ENCODE data around the gene REELD1. TPM values are rescaled to one million over a fixed set of nuclear protein-coding genes. Genes with fewer than 3 reads are reported as not detected.

Gene REELD1
- total RNA-seq, 1 donor from 2014 or later, result not detected

- intact Hi-C loops (cut with micrococcal nuclease), result no loop called here
- DNase-seq, result no peak
- Mint-ChIP-seq H3K27me3 (no peaks in the 10 kb centered on the region), H3K27ac (no peak overlapping the region), H3K9me3 (no peaks in the 10 kb centered on the region), H3K4me1 (no peaks in the 10 kb centered on the region), H3K36me3 (ENCODE audit: low read depth) (peaks cover 7% of the 10 kb centered on the region), H3K4me3 (no peak overlapping the region)
These were observed 46.2 kb downstream of the REELD1 start for GRCh38 chr4:146260521-146260920.

- Mint-ChIP-seq H3K27me3 (no peaks in the 10 kb centered on the region), H3K27ac (no peak overlapping the region), H3K36me3 (ENCODE audit: low read depth) (peaks cover 7% of the 10 kb centered on the region), H3K9me3 (no peaks in the 10 kb centered on the region), H3K4me3 (no peak overlapping the region), H3K4me1 (no peaks in the 10 kb centered on the region)
- intact Hi-C loops (cut with micrococcal nuclease), result no loop called here
- no peak for DNase-seq
These were observed 46.7 kb downstream of the REELD1 start for GRCh38 chr4:146261041-146261440.

- intact Hi-C loops (cut with micrococcal nuclease), result no loop called here
- no peak overlapping the region for H3K4me3 Mint-ChIP-seq
- H3K9me3 Mint-ChIP-seq, result no peaks in the 10 kb centered on the region
- peaks cover 4% of the 10 kb centered on the region for H3K36me3 Mint-ChIP-seq (ENCODE audit: low read depth)
- H3K27ac Mint-ChIP-seq, result no peak overlapping the region
- DNase-seq, result no peak
- H3K4me1 Mint-ChIP-seq, result no peaks in the 10 kb centered on the region
- H3K27me3 Mint-ChIP-seq, result no peaks in the 10 kb centered on the region
These were observed 49.5 kb downstream of the REELD1 start for GRCh38 chr4:146263793-146264192.

GRCh38 chr4:146265950-146266490, 51.7 kb downstream of the REELD1 start:
- no peak for DNase-seq
- Mint-ChIP-seq H3K36me3 (ENCODE audit: low read depth) (no peaks in the 10 kb centered on the region), H3K27ac (no peak overlapping the region), H3K27me3 (no peaks in the 10 kb centered on the region), H3K4me1 (no peaks in the 10 kb centered on the region), H3K4me3 (no peak overlapping the region), H3K9me3 (no peaks in the 10 kb centered on the region)
- intact Hi-C loops (cut with micrococcal nuclease), result no loop called here

GRCh38 chr4:146267826-146268225, 53.5 kb downstream of the REELD1 start:
- H3K36me3 Mint-ChIP-seq (ENCODE audit: low read depth), result no peaks in the 10 kb centered on the region
- H3K4me1 Mint-ChIP-seq, result no peaks in the 10 kb centered on the region
- intact Hi-C loops (cut with micrococcal nuclease), result no loop called here
- H3K27me3 Mint-ChIP-seq, result no peaks in the 10 kb centered on the region
- no peak overlapping the region for H3K27ac Mint-ChIP-seq
- H3K4me3 Mint-ChIP-seq, result no peak overlapping the region
- H3K9me3 Mint-ChIP-seq, result no peaks in the 10 kb centered on the region
- DNase-seq, result no peak

- Mint-ChIP-seq H3K27ac (no peak overlapping the region), H3K9me3 (no peaks in the 10 kb centered on the region), H3K27me3 (no peaks in the 10 kb centered on the region), H3K4me3 (no peak overlapping the region), H3K4me1 (no peaks in the 10 kb centered on the region), H3K36me3 (ENCODE audit: low read depth) (no peaks in the 10 kb centered on the region)
- intact Hi-C loops (cut with micrococcal nuclease), result no loop called here
- DNase-seq, result no peak
These were observed 54.9 kb downstream of the REELD1 start for GRCh38 chr4:146269228-146269653.

GRCh38 chr4:146271466-146271865, 57.1 kb downstream of the REELD1 start:
- no peak for DNase-seq
- no peak overlapping the region for H3K4me3 Mint-ChIP-seq
- H3K27me3 Mint-ChIP-seq, result no peaks in the 10 kb centered on the region
- intact Hi-C loops (cut with micrococcal nuclease), result no loop called here
- no peaks in the 10 kb centered on the region for H3K4me1 Mint-ChIP-seq
- H3K9me3 Mint-ChIP-seq, result no peaks in the 10 kb centered on the region
- H3K36me3 Mint-ChIP-seq (ENCODE audit: low read depth), result no peaks in the 10 kb centered on the region
- no peak overlapping the region for H3K27ac Mint-ChIP-seq

GRCh38 chr4:146273204-146273901, 59.0 kb downstream of the REELD1 start:
- Mint-ChIP-seq H3K9me3 (no peaks in the 10 kb centered on the region), H3K4me3 (no peak overlapping the region), H3K4me1 (no peaks in the 10 kb centered on the region), H3K27me3 (no peaks in the 10 kb centered on the region), H3K27ac (no peak overlapping the region), H3K36me3 (ENCODE audit: low read depth) (no peaks in the 10 kb centered on the region)
- intact Hi-C loops (cut with micrococcal nuclease), result no loop called here
- no peak for DNase-seq

GRCh38 chr4:146274774-146275173, 60.4 kb downstream of the REELD1 start:
- Mint-ChIP-seq H3K27me3 (no peaks in the 10 kb centered on the region), H3K27ac (no peak overlapping the region), H3K4me1 (no peaks in the 10 kb centered on the region), H3K4me3 (no peak overlapping the region), H3K36me3 (ENCODE audit: low read depth) (no peaks in the 10 kb centered on the region), H3K9me3 (no peaks in the 10 kb centered on the region)
- DNase-seq, result no peak
- intact Hi-C loops (cut with micrococcal nuclease), result no loop called here

- intact Hi-C loops (cut with micrococcal nuclease), result no loop called here
- Mint-ChIP-seq H3K27ac (no peak overlapping the region), H3K27me3 (no peaks in the 10 kb centered on the region), H3K4me1 (no peaks in the 10 kb centered on the region), H3K4me3 (no peak overlapping the region), H3K36me3 (ENCODE audit: low read depth) (no peaks in the 10 kb centered on the region), H3K9me3 (no peaks in the 10 kb centered on the region)
- no peak for DNase-seq
These were observed 61.0 kb downstream of the REELD1 start for GRCh38 chr4:146275370-146275769.

GRCh38 chr4:146278986-146279385, 64.6 kb downstream of the REELD1 start:
- Mint-ChIP-seq H3K27me3 (no peaks in the 10 kb centered on the region), H3K27ac (no peak overlapping the region), H3K36me3 (ENCODE audit: low read depth) (peaks cover 1% of the 10 kb centered on the region), H3K4me3 (no peak overlapping the region), H3K9me3 (no peaks in the 10 kb centered on the region), H3K4me1 (no peaks in the 10 kb centered on the region)
- DNase-seq, result no peak
- intact Hi-C loops (cut with micrococcal nuclease), result no loop called here

Other genes with a start within 250 kb of the REELD1 start
- 60.4 and 60.7 TPM in 2 replicates for gene LSM6, start 38.8 kb upstream of the REELD1 start, total RNA-seq

All from activated CD4-positive, alpha-beta T cell treated with anti-CD3 and anti-CD28 coated beads, Interleukin-2, amount 10 ng/mL, durations not matched to agents 24 days and 14 days (primary cell).